ENCODE results near the gene CHRNA4.
A peak's percentile ranks its signal among the peaks of the same experiment; 100 is the strongest.
"Not testable (repeated sequence)": the region's sequence is repeated elsewhere in the genome, so short reads cannot be mapped to it uniquely, and the experiment has no call there.

Gene CHRNA4

GRCh38 chr20:63397155-63397843 is 36.1 kb upstream of the CHRNA4 start:
- DNase-seq: no peak

GRCh38 chr20:63396300-63396699 is 35.2 kb upstream of the CHRNA4 start:
- DNase-seq: no peak

GRCh38 chr20:63395723-63396122 is 34.6 kb upstream of the CHRNA4 start:
- no peak for DNase-seq

GRCh38 chr20:63394920-63395455 is 33.8 kb upstream of the CHRNA4 start:
- DNase-seq: no peak

- DNase-seq: no peak
Measured at GRCh38 chr20:63394069-63394919, 33.1 kb upstream of the CHRNA4 start.

GRCh38 chr20:63393566-63393965 is 32.4 kb upstream of the CHRNA4 start:
- DNase-seq: no peak

- DNase-seq: no peak
Measured at GRCh38 chr20:63392465-63393365, 31.6 kb upstream of the CHRNA4 start.

- DNase-seq: no peak
Measured at GRCh38 chr20:63387917-63388316, 26.8 kb upstream of the CHRNA4 start.

GRCh38 chr20:63387393-63387792 is 26.2 kb upstream of the CHRNA4 start:
- DNase-seq: no peak

GRCh38 chr20:63386491-63386890 is 25.3 kb upstream of the CHRNA4 start:
- no peak for DNase-seq

- DNase-seq: no peak
Measured at GRCh38 chr20:63385819-63386218, 24.7 kb upstream of the CHRNA4 start.

GRCh38 chr20:63384336-63384735 is 23.2 kb upstream of the CHRNA4 start:
- no peak for DNase-seq

GRCh38 chr20:63383556-63383955 is 22.4 kb upstream of the CHRNA4 start:
- DNase-seq: no peak

- no peak for DNase-seq
Measured at GRCh38 chr20:63382551-63383300, 21.6 kb upstream of the CHRNA4 start.

- peak; percentile 28 for DNase-seq
Measured at GRCh38 chr20:63381781-63382431, 20.8 kb upstream of the CHRNA4 start.

- no peak for DNase-seq
Measured at GRCh38 chr20:63380346-63380870, 19.3 kb upstream of the CHRNA4 start.

- DNase-seq: not testable (repeated sequence)
Measured at GRCh38 chr20:63379872-63380271, 18.7 kb upstream of the CHRNA4 start.

GRCh38 chr20:63379296-63379695 is 18.1 kb upstream of the CHRNA4 start:
- DNase-seq: no peak

GRCh38 chr20:63378626-63379025 is 17.5 kb upstream of the CHRNA4 start:
- DNase-seq: no peak

- DNase-seq: no peak
Measured at GRCh38 chr20:63377951-63378381, 16.8 kb upstream of the CHRNA4 start.

GRCh38 chr20:63377256-63377941 is 16.2 kb upstream of the CHRNA4 start:
- DNase-seq: no peak
